ENCODE data around the gene OTUD3. TPM values are rescaled to one million over a fixed set of nuclear protein-coding genes. Genes with fewer than 3 reads are reported as not detected.

The OTUD3 gene
- total RNA-seq, 1 donor from 2014 or later: 11.5 TPM

DNA sequence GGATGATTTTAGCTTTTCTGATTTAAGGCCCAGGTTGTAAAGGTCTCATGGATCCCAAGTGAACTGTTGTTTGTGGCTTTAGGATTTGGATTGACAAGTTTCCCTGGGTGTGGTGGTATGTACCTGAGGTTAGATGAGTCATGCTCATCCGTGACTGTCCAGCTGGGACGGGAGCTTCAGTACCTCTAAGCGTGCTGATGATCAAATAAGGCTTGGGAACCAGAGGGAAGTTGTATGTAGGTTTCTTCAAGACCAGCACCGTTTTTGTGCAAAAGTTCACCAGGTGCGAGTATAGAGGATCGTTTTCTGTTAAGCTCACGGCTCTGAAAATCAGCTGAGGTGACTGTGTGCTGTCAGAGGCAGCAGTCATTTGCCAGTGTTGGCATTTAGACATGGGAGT lies 21.4 kb downstream of the OTUD3 start:
- Histone ChIP-seq H3K27ac (no peak overlapping the region), H3K4me1 (no peaks in the 10 kb centered on the region), H3K36me3 (peaks cover 79% of the 10 kb centered on the region), H3K9me3 (no peaks in the 10 kb centered on the region), H3K27me3 (ENCODE audit: low read depth) (no peaks in the 10 kb centered on the region), H3K4me3 (no peak overlapping the region)
- DNase-seq (no peak), ATAC-seq (no peak)
- TF ChIP-seq, protein P1, sequence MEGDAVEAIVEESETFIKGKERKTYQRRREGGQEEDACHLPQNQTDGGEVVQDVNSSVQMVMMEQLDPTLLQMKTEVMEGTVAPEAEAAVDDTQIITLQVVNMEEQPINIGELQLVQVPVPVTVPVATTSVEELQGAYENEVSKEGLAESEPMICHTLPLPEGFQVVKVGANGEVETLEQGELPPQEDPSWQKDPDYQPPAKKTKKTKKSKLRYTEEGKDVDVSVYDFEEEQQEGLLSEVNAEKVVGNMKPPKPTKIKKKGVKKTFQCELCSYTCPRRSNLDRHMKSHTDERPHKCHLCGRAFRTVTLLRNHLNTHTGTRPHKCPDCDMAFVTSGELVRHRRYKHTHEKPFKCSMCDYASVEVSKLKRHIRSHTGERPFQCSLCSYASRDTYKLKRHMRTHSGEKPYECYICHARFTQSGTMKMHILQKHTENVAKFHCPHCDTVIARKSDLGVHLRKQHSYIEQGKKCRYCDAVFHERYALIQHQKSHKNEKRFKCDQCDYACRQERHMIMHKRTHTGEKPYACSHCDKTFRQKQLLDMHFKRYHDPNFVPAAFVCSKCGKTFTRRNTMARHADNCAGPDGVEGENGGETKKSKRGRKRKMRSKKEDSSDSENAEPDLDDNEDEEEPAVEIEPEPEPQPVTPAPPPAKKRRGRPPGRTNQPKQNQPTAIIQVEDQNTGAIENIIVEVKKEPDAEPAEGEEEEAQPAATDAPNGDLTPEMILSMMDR (IDR thresholded peaks at IDR 0.05): no peak
- intact Hi-C loops (cut with DNase I): no loop called here

DNA sequence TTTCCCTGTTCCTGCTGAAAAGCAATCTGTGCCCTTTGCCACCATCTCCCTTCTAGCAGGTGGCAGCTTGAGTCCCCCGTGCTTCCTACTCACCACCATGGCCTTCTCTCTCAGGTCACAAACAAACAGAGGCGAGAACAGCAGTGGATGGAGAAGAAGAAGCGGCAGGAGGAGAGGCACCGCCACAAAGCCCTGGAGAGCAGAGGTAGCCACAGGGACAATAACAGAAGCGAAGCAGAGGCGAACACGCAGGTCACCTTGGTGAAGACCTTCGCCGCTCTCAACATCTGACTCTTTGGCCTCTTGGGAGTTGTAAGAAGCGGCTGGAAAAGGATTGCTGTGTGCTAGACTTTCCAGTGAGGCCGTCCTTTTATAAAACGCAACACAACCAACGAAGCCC lies 25.3 kb downstream of the OTUD3 start:
- no peaks in the 10 kb centered on the region for H3K4me1 ChIP-seq
- intact Hi-C loops (cut with DNase I): no loop called here
- TF ChIP-seq, protein P1 (IDR thresholded peaks at IDR 0.05): no peak

DNA sequence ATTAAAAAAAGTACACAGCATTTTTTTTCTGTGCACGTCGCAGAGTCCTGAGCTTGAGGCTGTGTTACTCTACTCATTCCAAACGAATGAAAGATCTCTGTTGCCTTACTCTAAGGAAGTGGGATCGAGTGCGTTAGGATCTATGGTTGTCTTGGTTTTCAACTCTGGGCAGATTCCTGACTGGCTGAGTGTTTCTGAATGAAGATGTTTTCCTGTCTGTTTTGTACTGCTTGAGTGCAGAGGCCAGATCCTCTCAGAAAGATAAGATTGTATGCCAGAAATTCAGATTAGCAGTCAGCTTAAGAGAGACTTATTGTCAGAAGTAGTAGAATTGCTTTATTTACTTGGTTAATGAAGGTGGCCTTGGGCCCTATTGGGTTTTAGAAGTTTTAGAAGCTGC lies 27.2 kb downstream of the OTUD3 start:
- Histone ChIP-seq H3K9me3 (no peaks in the 10 kb centered on the region), H3K27me3 (ENCODE audit: low read depth) (no peaks in the 10 kb centered on the region), H3K4me3 (no peak overlapping the region), H3K36me3 (peaks cover 95% of the 10 kb centered on the region), H3K4me1 (no peaks in the 10 kb centered on the region), H3K27ac (no peak overlapping the region)
- TF ChIP-seq, protein P1 (IDR thresholded peaks at IDR 0.05): no peak
- no peak for ATAC-seq
- DNase-seq: no peak
- intact Hi-C loops (cut with DNase I): no loop called here

More for the DNA sequence above, 25.3 kb downstream of the OTUD3 start:
- H3K27ac ChIP-seq: no peak overlapping the region
- DNase-seq: no peak
- no peaks in the 10 kb centered on the region for H3K9me3 ChIP-seq
- no peak for ATAC-seq
- H3K36me3 ChIP-seq: peaks cover 94% of the 10 kb centered on the region
- no peaks in the 10 kb centered on the region for H3K27me3 ChIP-seq (ENCODE audit: low read depth)
- H3K4me3 ChIP-seq: no peak overlapping the region

DNA sequence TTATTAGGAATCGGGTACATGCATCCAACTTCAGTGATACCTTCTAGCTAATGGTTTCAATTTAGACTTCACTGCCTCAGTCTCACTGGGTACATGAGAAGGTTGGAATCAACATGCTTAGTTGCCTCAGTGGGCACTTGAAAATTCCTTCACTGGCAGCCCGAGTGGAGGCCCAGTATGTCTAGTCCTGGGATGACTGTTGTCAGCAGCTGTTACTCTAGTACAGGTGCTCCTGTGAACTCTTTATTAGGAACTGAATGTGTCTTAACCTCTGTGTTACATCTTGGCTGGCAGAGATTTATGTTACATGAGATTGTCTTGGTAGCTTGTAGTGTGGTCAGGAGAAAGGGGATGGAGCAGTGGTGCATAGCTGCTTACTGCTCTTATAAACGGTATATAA lies 27.8 kb downstream of the OTUD3 start:
- no peaks in the 10 kb centered on the region for H3K9me3 ChIP-seq
- no peak for DNase-seq
- no peak overlapping the region for H3K27ac ChIP-seq
- H3K27me3 ChIP-seq (ENCODE audit: low read depth): no peaks in the 10 kb centered on the region
- intact Hi-C loops (cut with DNase I): no loop called here
- no peak for ATAC-seq
- H3K4me1 ChIP-seq: no peaks in the 10 kb centered on the region
- H3K4me3 ChIP-seq: no peak overlapping the region
- TF ChIP-seq, protein P1 (IDR thresholded peaks at IDR 0.05): no peak
- peaks cover 95% of the 10 kb centered on the region for H3K36me3 ChIP-seq

DNA sequence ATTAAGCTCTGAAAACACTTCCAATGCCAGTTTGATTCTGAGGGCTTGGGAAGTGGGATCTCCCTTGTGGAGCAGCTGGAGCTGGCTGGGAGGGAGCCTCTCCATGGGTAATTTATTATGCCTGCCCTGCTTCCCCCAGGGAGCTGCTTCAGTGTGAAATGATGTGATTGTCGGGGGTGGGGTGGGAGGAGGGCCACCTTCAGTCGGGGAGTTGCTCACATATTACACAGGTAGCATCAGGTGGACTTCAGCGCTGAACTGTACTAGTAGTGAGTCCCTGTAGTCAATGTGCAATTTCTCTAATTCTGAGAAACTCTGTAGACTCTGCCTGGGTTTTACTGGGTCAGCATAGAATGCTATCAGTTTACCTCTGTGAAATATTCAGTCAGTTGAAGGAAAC lies 28.5 kb downstream of the OTUD3 start:
- ATAC-seq (no peak), DNase-seq (no peak)
- intact Hi-C loops (cut with DNase I): no loop called here
- Histone ChIP-seq H3K27ac (no peak overlapping the region), H3K9me3 (no peaks in the 10 kb centered on the region), H3K4me3 (no peak overlapping the region), H3K36me3 (peaks cover 89% of the 10 kb centered on the region), H3K27me3 (ENCODE audit: low read depth) (no peaks in the 10 kb centered on the region), H3K4me1 (no peaks in the 10 kb centered on the region)
- TF ChIP-seq, protein P1 (IDR thresholded peaks at IDR 0.05): no peak

DNA sequence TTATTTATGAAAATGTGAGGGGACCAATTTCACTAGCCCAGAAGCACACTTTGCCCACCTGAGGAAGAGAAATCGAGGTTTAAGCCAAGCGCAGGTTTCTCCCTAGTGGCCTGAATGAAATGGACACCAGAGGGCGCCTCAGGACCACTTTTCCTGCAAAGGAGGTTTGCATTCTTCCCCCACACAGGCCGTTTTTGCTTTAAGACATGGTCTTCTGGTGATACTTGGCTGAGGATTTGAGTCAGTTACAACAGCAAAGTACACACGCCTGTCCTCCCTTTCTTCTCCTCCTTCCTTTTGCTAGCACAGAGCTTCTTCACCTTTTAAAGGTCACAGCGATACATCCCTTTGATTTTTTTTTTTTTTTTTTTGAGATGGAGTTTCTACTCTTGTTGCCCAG lies 35.9 kb downstream of the OTUD3 start:
- ATAC-seq: peak; percentile 69 to 77

More for the DNA sequence above, 35.9 kb downstream of the OTUD3 start:
- intact Hi-C loops (cut with DNase I): no loop called here
- DNase-seq: peak; percentile 76
- no peak overlapping the region for H3K27ac ChIP-seq
- peaks cover 15% of the 10 kb centered on the region for H3K36me3 ChIP-seq
- H3K27me3 ChIP-seq (ENCODE audit: low read depth): no peaks in the 10 kb centered on the region
- no peaks in the 10 kb centered on the region for H3K4me1 ChIP-seq
- no peak overlapping the region for H3K4me3 ChIP-seq
- no peaks in the 10 kb centered on the region for H3K9me3 ChIP-seq
- TF ChIP-seq, protein P1 (IDR thresholded peaks at IDR 0.05): peak; percentile 90
